SK-N-SH (cell line): Measurements from ENCODE around the gene PCYT1B. TPM values are rescaled to one million over a fixed set of nuclear protein-coding genes. Genes with fewer than 3 reads are reported as not detected.

Experiments
- CTCF ChIA-PET: fragments of 300-600, 350-600 bp; formaldehyde crosslinking; extraction: SDS; loops from one replicate; lab custom pipeline; 2021; lab: Yijun Ruan, JAX
- POLR2A ChIA-PET: fragments of 350-600 bp; sonication (Branson Sonifier 250); formaldehyde crosslinking; extraction: SDS; loops from one replicate; lab custom pipeline; 2020; ENCODE audit warnings: antibody characterized with exemption, inconsistent platforms; lab: Yijun Ruan, JAX
- DNase-seq: peaks from one replicate; pipeline ENCODE4 v3.0.0; 2012
- H2AFZ ChIP-seq: fragments of 200-600 bp; sonication (generic); 2 replicates; pipeline ENCODE4 v1.8.1; 2016; ENCODE audit warnings: antibody characterized with exemption, mild to moderate bottlenecking, low read depth
- H3F3A ChIP-seq: fragments of 200-600 bp; sonication (generic); replicated peaks from 2 replicates; pipeline ENCODE3; 2016; ENCODE audit warnings: antibody characterized with exemption, mild to moderate bottlenecking; ENCODE audit not compliant: insufficient read depth
- H3K27ac ChIP-seq, 2 experiments: fragments of 200-500 bp in 1 of 2; fragments of 200-600 bp in 1 of 2; sonication (Bioruptor generic) in 1 of 2; sonication (generic), shearing (Covaris generic) in 1 of 2; 2 replicates each; pipeline versions ENCODE4 v1.5.1 to v1.6.1; 2014 to 2016; ENCODE audit warnings: low read depth in 2 of 2, inconsistent platforms in 1 of 2, low read length in 1 of 2, mild to moderate bottlenecking in 1 of 2, mixed read lengths in 1 of 2
- H3K27me3 ChIP-seq: fragments of 200-600 bp; sonication (generic), shearing (Covaris generic); 2 replicates; pipeline ENCODE4 v1.6.1; 2016; ENCODE audit warnings: mixed run types; ENCODE audit not compliant: insufficient read depth
- H3K36me3 ChIP-seq, 2 experiments: fragments of 200-500 bp in 1 of 2; fragments of 200-600 bp in 1 of 2; sonication (Bioruptor generic) in 1 of 2; sonication (generic) in 1 of 2; replicated peaks in 1 of 2; 2 replicates each; pipeline versions ENCODE3 to v1.5.1; 2014 to 2016; ENCODE audit warnings: low read length in 1 of 2, mild to moderate bottlenecking in 1 of 2; ENCODE audit not compliant: insufficient read depth in 2 of 2, control insufficient read depth in 1 of 2
- H3K4me1 ChIP-seq, 2 experiments: fragments of 200-500 bp in 1 of 2; fragments of 200-600 bp in 1 of 2; sonication (Bioruptor generic) in 1 of 2; sonication (generic), shearing (Covaris generic) in 1 of 2; 2 replicates each; pipeline versions ENCODE4 v1.5.1 to v1.6.1; 2014 to 2016; ENCODE audit warnings: low read depth in 1 of 2, low read length in 1 of 2, mixed run types in 1 of 2; ENCODE audit not compliant: insufficient read depth in 2 of 2, control insufficient read depth in 1 of 2
- H3K4me2 ChIP-seq: fragments of 200-600 bp; sonication (generic), shearing (Covaris generic); 2 replicates; pipeline ENCODE4 v1.6.1; 2017; ENCODE audit warnings: mixed run types
- H3K4me3 ChIP-seq, 2 experiments: fragments of 200-500 bp in 1 of 2; fragments of 200-600 bp in 1 of 2; sonication (Bioruptor generic) in 1 of 2; sonication (generic), shearing (Covaris generic) in 1 of 2; 2 replicates each; pipeline versions ENCODE4 v1.5.1 to v1.8.1; 2014 to 2016; ENCODE audit warnings: low read depth in 2 of 2, inconsistent platforms in 1 of 2, low read length in 1 of 2, mild to moderate bottlenecking in 1 of 2, mixed read lengths in 1 of 2, moderate library complexity in 1 of 2
- H3K79me2 ChIP-seq: fragments of 200-600 bp; sonication (generic); 2 replicates; pipeline ENCODE4 v1.8.1; 2017; ENCODE audit warnings: mild to moderate bottlenecking; ENCODE audit not compliant: insufficient read depth
- H3K9ac ChIP-seq: fragments of 200-600 bp; sonication (generic); 2 replicates; pipeline ENCODE4 v1.6.1; 2017; ENCODE audit warnings: mixed run types
- H3K9me2 ChIP-seq: fragments of 200-600 bp; sonication (generic); 2 replicates; pipeline ENCODE4 v1.6.1; 2017; ENCODE audit warnings: mixed run types
- H3K9me3 ChIP-seq: fragments of 200-600 bp; sonication (generic); 2 replicates; pipeline ENCODE4 v1.6.1; 2017; ENCODE audit warnings: mixed run types, mild to moderate bottlenecking, moderate library complexity
- H4K20me1 ChIP-seq: fragments of 200-600 bp; sonication (generic); 2 replicates; pipeline ENCODE4 v1.6.1; 2017; ENCODE audit warnings: mild to moderate bottlenecking, mixed run types; ENCODE audit not compliant: insufficient read depth
- EZH2phosphoT487 ChIP-seq: fragments of 200-600 bp; sonication (generic); IDR thresholded peaks from 2 replicates; pipeline ENCODE4 v1.6.1; 2017; ENCODE audit warnings: low read depth, mixed run types, mild to moderate bottlenecking, antibody characterized with exemption, moderate library complexity, borderline replicate concordance
- FOSL2 ChIP-seq: IDR thresholded peaks from 2 replicates; pipeline ENCODE4 v1.4.0; 2012; ENCODE audit warnings: low read depth, mild to moderate bottlenecking, moderate library complexity, borderline replicate concordance
- FOXJ3 ChIP-seq: sonication (generic); formaldehyde crosslinking; IDR thresholded peaks from 2 replicates; pipeline ENCODE4 v1.5.1; 2020; ENCODE audit warnings: mild to moderate bottlenecking, missing genetic modification reagents
- GABPA ChIP-seq: IDR thresholded peaks from 2 replicates; pipeline ENCODE4 v1.4.0; 2012; ENCODE audit warnings: low read depth, mild to moderate bottlenecking
- GATA2 ChIP-seq: sonication (generic); formaldehyde crosslinking; IDR thresholded peaks from 2 replicates; pipeline ENCODE4 v1.5.0; 2020; ENCODE audit warnings: mild to moderate bottlenecking, missing genetic modification reagents
- JUND ChIP-seq: IDR thresholded peaks from 2 replicates; pipeline ENCODE4 v1.4.0; 2012
- MEF2A ChIP-seq: IDR thresholded peaks from 2 replicates; pipeline ENCODE4 v1.4.0; 2012; ENCODE audit warnings: low read depth, borderline replicate concordance
- MXI1 ChIP-seq: IDR thresholded peaks from 2 replicates; pipeline ENCODE4 v1.6.1; 2012; ENCODE audit warnings: mild to moderate bottlenecking, low read depth, low read length, improper control_type of control experiment
- NFIC ChIP-seq: IDR thresholded peaks from 2 replicates; pipeline ENCODE4 v1.4.0; 2012; ENCODE audit warnings: borderline replicate concordance
- NRF1 ChIP-seq: IDR thresholded peaks from 2 replicates; pipeline ENCODE4 v1.6.1; 2012; ENCODE audit warnings: low read depth, mild to moderate bottlenecking, low read length
- POLR2AphosphoS5 ChIP-seq: IDR thresholded peaks from 2 replicates; pipeline ENCODE4 v1.6.1; 2012; ENCODE audit warnings: low read depth, low read length
- RAD21 ChIP-seq: IDR thresholded peaks from 2 replicates; pipeline ENCODE4 v1.6.1; 2012; ENCODE audit warnings: mild to moderate bottlenecking, low read length
- RCOR1 ChIP-seq: fragments of 150-350 bp; IDR thresholded peaks from 2 replicates; pipeline ENCODE4 v1.6.1; 2017; ENCODE audit warnings: antibody characterized with exemption, low read length
- RXRA ChIP-seq: IDR thresholded peaks from 2 replicates; pipeline ENCODE4 v1.4.0; 2012; ENCODE audit warnings: low read depth, mild to moderate bottlenecking, borderline replicate concordance
- SIN3A ChIP-seq: IDR thresholded peaks from 2 replicates; pipeline ENCODE4 v1.6.1; 2012; ENCODE audit warnings: low read depth, mild to moderate bottlenecking, low read length, moderate library complexity, borderline replicate concordance
- SMC3 ChIP-seq: IDR thresholded peaks from 2 replicates; pipeline ENCODE4 v1.6.1; 2012; ENCODE audit warnings: low read depth, low read length, improper control_type of control experiment
- TCF12 ChIP-seq: IDR thresholded peaks from 2 replicates; pipeline ENCODE4 v1.4.0; 2012
- TEAD4 ChIP-seq: IDR thresholded peaks from 2 replicates; pipeline ENCODE4 v1.4.0; 2012; ENCODE audit warnings: mild to moderate bottlenecking, borderline replicate concordance; ENCODE audit not compliant: insufficient read depth
- WGBS: methylation state at CpG from one replicate; pipeline ENCODE4 v1.1.6; 2017; ENCODE audit warnings: low lambda C conversion rate; 5-methylcytosine and 5-hydroxymethylcytosine counted together
- polyA plus RNA-seq, 3 experiments: library from polyadenylated mRNA; depleted of rRNA; stranded (reverse); fragments of >200 nt; gene quantifications; 2 replicates each; pipeline ENCODE4 v1.2.3, GENCODE V29; 2012
- TF ChIP-seq, protein P1 (sequence below): fragments of 150-350 bp; IDR thresholded peaks from 2 replicates; pipeline ENCODE4 v1.6.1; 2016; ENCODE audit warnings: mild to moderate bottlenecking, low read depth, low read length
- TF ChIP-seq, protein P2 (sequence below): IDR thresholded peaks from 2 replicates; pipeline ENCODE4 v1.4.0; 2012; ENCODE audit warnings: low read depth, borderline replicate concordance
- TF ChIP-seq, protein P3 (sequence below): fragments of 200-600 bp; sonication (generic); IDR thresholded peaks from 2 replicates; pipeline ENCODE4 v1.6.1; 2017; ENCODE audit warnings: antibody characterized with exemption, mild to moderate bottlenecking, moderate library complexity
- TF ChIP-seq, protein P4 (sequence below): IDR thresholded peaks from 2 replicates; pipeline ENCODE4 v1.4.0; 2012; ENCODE audit warnings: low read depth

Gene PCYT1B
- polyA plus RNA-seq, 1 of the 3 experiments (the other 2 are of a cell fraction) = 2.6 TPM

DNA sequence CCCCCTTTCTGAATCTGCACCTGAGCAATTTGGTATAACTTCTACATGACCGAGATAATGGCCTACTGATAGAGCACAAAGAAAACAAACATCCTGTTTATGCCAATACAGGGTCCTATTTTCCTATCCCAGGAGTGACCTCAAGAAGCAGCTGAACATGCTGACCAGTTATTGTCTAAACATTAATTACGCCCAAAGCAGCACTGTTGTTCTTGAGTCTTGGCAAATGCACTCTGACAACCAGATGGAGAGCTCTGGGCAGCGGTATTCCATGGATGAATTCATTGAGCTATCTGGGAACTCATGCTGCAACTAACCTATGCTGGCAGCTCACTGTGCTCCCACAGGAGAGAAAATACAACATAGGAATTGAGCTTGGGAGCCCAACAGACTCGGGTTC, 52.6 kb downstream of the PCYT1B start:
- Histone ChIP-seq H3K9ac (no peak overlapping the region), H3K9me3 (no peaks in the 10 kb centered on the region), H3F3A (no peaks in the 10 kb centered on the region), H3K4me2 (no peak overlapping the region), H3K9me2 (no peaks in the 10 kb centered on the region), H4K20me1 (no peaks in the 10 kb centered on the region), H3K79me2 (no peaks in the 10 kb centered on the region), H3K4me1 (no peaks in the 10 kb centered on the region), H3K4me3 (no peak overlapping the region), H3K36me3 (no peaks in the 10 kb centered on the region), H2AFZ (no peak overlapping the region), H3K27ac (no peak overlapping the region), H3K27me3 (no peaks in the 10 kb centered on the region)
- ChIA-PET CTCF (interaction anchor here (0.6 kb wide), 1 partner anchor 215 kb away, joined by 4 read pairs; no protein-coding TSS in a partner anchor), POLR2A (no interaction called here)
- TF ChIP-seq TCF12 (no peak), FOXJ3 (CRISPR knock-in tag) (no peak), SMC3 (no peak), NRF1 (no peak), MEF2A (no peak), RAD21 (no peak), POLR2AphosphoS5 (no peak), NFIC (no peak), TEAD4 (no peak), EZH2phosphoT487 (no peak)
- TF ChIP-seq, protein P1, sequence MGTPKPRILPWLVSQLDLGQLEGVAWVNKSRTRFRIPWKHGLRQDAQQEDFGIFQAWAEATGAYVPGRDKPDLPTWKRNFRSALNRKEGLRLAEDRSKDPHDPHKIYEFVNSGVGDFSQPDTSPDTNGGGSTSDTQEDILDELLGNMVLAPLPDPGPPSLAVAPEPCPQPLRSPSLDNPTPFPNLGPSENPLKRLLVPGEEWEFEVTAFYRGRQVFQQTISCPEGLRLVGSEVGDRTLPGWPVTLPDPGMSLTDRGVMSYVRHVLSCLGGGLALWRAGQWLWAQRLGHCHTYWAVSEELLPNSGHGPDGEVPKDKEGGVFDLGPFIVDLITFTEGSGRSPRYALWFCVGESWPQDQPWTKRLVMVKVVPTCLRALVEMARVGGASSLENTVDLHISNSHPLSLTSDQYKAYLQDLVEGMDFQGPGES = no peak
- 36% methylated on average over 4 of the region's 4 CpGs for WGBS
- no peak for DNase-seq

DNA sequence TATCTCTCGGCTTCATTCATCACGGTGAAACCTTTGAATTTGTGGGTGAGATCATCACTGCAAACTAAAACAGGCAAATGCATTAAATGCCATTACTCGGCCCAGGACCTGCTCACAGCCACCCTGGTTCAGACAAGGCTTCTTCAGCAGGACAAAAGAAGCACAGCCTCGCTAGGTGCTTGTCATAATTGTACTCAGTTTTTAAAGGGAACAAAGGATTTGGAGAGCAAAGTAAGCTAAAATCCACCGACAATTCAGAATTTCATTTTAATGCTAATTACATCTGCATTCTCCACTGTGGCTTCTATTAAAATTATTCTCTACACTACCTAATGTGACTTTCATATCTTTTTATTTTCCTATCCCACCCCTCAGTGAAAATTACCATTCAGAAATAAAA, 57.0 kb downstream of the PCYT1B start:
- CTCF ChIA-PET = no interaction called here
- H3F3A ChIP-seq = no peaks in the 10 kb centered on the region
- no peak overlapping the region for H3K27ac ChIP-seq
- H3K9me3 ChIP-seq = no peaks in the 10 kb centered on the region
- no peak overlapping the region for H3K9ac ChIP-seq
- no peak overlapping the region for H2AFZ ChIP-seq
- no peaks in the 10 kb centered on the region for H3K27me3 ChIP-seq
- no peaks in the 10 kb centered on the region for H3K4me1 ChIP-seq
- H3K79me2 ChIP-seq = no peaks in the 10 kb centered on the region
- WGBS = 49% methylated on average over 5 of the region's 5 CpGs
- POLR2A ChIA-PET = no interaction called here
- H3K4me2 ChIP-seq = no peak overlapping the region
- H3K36me3 ChIP-seq = no peaks in the 10 kb centered on the region
- no peak for DNase-seq
- H3K4me3 ChIP-seq = no peak overlapping the region
- H3K9me2 ChIP-seq = no peaks in the 10 kb centered on the region
- no peaks in the 10 kb centered on the region for H4K20me1 ChIP-seq
- TF ChIP-seq SIN3A = no peak
- TF ChIP-seq FOSL2 = no peak
- TF ChIP-seq, protein P1 = no peak
- TF ChIP-seq, protein P2, sequence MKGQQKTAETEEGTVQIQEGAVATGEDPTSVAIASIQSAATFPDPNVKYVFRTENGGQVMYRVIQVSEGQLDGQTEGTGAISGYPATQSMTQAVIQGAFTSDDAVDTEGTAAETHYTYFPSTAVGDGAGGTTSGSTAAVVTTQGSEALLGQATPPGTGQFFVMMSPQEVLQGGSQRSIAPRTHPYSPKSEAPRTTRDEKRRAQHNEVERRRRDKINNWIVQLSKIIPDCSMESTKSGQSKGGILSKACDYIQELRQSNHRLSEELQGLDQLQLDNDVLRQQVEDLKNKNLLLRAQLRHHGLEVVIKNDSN = no peak
- TF ChIP-seq GATA2 (CRISPR knock-in tag) = no peak
- TF ChIP-seq RCOR1 = no peak
- TF ChIP-seq RXRA = no peak
- no peak for TF ChIP-seq MXI1
- no peak for TF ChIP-seq TCF12
- TF ChIP-seq, protein P3, sequence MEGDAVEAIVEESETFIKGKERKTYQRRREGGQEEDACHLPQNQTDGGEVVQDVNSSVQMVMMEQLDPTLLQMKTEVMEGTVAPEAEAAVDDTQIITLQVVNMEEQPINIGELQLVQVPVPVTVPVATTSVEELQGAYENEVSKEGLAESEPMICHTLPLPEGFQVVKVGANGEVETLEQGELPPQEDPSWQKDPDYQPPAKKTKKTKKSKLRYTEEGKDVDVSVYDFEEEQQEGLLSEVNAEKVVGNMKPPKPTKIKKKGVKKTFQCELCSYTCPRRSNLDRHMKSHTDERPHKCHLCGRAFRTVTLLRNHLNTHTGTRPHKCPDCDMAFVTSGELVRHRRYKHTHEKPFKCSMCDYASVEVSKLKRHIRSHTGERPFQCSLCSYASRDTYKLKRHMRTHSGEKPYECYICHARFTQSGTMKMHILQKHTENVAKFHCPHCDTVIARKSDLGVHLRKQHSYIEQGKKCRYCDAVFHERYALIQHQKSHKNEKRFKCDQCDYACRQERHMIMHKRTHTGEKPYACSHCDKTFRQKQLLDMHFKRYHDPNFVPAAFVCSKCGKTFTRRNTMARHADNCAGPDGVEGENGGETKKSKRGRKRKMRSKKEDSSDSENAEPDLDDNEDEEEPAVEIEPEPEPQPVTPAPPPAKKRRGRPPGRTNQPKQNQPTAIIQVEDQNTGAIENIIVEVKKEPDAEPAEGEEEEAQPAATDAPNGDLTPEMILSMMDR = no peak
- no peak for TF ChIP-seq JUND
- no peak for TF ChIP-seq GABPA
- TF ChIP-seq, protein P4, sequence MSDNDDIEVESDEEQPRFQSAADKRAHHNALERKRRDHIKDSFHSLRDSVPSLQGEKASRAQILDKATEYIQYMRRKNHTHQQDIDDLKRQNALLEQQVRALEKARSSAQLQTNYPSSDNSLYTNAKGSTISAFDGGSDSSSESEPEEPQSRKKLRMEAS = no peak
